GM10266 (cell line): Measurements from ENCODE around the gene FUT1.
A peak's percentile ranks its signal among the peaks of the same experiment; 100 is the strongest.

Experiments used
- DNase-seq: peaks from one replicate; pipeline ENCODE4 v3.0.0; 2012; ENCODE audit errors: extremely low spot score
- TF ChIP-seq, protein P1 (sequence below): IDR thresholded peaks from 2 replicates; pipeline ENCODE4 v1.5.1; 2012; ENCODE audit warnings: mild to moderate bottlenecking, low read depth; ENCODE audit not compliant: control insufficient read depth, insufficient read depth; ENCODE audit errors: missing control alignments

FUT1 gene

GRCh38 chr19:48752496-48753365 lies at the start of gene FUT1:
Gene FUT1 (minus strand): TSS chr19:48752641. CDS start chr19:48751281, 1,360 bp downstream.
- no peak for DNase-seq
- TF ChIP-seq, protein P1, sequence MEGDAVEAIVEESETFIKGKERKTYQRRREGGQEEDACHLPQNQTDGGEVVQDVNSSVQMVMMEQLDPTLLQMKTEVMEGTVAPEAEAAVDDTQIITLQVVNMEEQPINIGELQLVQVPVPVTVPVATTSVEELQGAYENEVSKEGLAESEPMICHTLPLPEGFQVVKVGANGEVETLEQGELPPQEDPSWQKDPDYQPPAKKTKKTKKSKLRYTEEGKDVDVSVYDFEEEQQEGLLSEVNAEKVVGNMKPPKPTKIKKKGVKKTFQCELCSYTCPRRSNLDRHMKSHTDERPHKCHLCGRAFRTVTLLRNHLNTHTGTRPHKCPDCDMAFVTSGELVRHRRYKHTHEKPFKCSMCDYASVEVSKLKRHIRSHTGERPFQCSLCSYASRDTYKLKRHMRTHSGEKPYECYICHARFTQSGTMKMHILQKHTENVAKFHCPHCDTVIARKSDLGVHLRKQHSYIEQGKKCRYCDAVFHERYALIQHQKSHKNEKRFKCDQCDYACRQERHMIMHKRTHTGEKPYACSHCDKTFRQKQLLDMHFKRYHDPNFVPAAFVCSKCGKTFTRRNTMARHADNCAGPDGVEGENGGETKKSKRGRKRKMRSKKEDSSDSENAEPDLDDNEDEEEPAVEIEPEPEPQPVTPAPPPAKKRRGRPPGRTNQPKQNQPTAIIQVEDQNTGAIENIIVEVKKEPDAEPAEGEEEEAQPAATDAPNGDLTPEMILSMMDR, result no peak

DNA sequence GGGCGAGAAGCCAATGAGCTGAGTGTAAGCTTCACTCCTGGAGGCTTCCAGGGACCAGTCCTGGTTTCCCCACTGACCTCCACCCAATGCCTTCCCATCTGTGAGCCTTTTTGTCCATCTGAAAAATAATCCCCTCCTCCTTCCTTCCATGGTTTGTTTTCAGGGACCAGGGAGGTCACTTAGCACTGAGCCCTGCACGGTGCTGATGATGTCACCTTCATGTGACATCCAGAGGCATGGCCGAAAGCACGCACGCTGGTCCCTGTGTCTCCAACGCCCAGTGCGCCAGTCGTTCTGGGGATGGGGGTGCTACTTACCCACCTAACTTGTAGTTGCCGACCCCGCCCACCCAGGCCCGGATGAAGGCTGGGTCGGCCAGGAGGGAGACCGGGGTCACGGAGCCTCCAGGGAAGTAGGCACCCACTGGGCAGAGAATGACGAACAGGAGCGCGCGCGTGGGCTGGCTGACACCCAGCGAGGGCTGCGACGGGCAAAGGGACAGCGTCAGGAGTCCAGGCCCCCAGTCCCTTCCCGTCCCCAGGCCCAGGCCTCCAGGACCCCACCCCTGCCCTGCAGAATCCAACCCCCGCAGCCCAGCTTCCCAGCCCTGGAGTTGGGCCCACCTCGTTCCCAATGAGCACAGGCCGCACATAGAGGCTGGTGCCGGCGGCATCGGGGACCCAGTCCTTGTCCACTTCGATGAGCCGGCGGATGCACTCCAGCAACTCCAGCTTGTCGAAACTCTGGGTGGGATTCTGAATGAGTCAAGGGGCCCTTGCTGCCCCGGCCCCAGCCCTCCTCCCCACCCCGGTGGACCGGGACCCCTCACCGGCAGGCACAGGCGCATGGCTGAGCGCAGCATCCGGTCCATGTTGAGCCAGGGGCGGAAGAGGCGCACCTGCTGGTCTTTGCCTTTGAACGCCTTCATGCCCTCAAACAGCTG lies 47.2 kb upstream of the FUT1 start:
- DNase-seq, result no peak
- TF ChIP-seq, protein P1, result no peak

DNA sequence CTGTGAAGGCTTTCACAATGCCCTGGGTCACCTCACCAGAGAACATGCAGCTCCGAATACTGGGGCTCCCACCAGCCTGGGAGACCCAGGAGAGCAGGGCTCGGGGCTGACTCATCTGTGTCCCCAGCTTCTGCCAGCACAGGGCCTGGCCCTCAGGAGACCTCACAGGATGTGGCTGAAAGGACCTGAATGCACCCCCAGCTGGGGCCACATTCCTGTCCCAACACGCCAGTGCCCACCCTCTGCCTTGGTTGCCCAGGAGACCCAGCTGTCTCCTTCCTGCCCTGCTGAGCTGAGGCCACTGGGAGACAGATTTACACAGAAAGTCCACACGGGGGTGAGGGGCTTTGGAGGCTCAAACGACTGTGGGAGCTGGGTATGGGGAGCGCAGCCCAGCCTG lies 46.5 kb upstream of the FUT1 start:
- TF ChIP-seq, protein P1, result no peak
- no peak for DNase-seq

DNA sequence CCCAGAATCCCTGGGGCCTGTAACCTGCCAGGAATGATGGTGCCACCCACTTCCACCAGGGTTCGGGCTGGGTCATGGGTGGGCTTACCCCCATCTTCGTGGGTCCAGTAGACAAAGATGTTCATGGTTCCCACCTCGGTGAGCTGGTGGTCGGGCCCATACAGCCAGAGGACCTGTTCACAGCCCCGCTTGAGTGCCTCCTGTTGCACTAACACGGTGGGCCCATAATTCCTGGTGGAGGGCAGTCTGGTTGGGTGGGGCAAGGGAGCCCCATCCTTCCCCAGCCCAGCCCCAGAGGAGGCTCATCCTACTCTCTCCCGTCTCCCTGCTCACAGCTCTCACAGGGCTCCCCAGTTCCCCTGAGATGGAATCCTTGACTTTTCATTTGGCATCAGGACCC lies 44.7 kb upstream of the FUT1 start:
- DNase-seq, result no peak
- TF ChIP-seq, protein P1, result no peak

- no peak for DNase-seq
- TF ChIP-seq, protein P1, result no peak
These were observed 44.0 kb upstream of the FUT1 start for GRCh38 chr19:48796298-48797083.

GRCh38 chr19:48795685-48796070 lies 43.2 kb upstream of the FUT1 start:
- TF ChIP-seq, protein P1, result no peak
- peak; percentile 29 for DNase-seq
